CD14-positive monocyte (primary cell): ENCODE measurements around the gene VSTM2L. TPM values are rescaled to one million over a fixed set of nuclear protein-coding genes. Genes with fewer than 3 reads are reported as not detected.

Experiments
- DNase-seq, 3 donors: peaks; one replicate each; pipeline ENCODE4 v3.0.0-alpha.2; 2011 to 2022
- H2AFZ ChIP-seq: 2 replicates; pipeline ENCODE4 v1.6.0; 2012; ENCODE audit warnings: mild to moderate bottlenecking, low read depth, low read length, inconsistent platforms; ENCODE audit not compliant: insufficient read depth, poor library complexity, severe bottlenecking
- H3K27ac ChIP-seq, 2 donors: 1 replicate in 1 of 2; 2 replicates in 1 of 2; pipeline ENCODE4 v1.5.1; 2012 to 2013; ENCODE audit warnings: low read length in 2 of 2, control low read depth in 1 of 2, inconsistent platforms in 1 of 2, low read depth in 1 of 2, mild to moderate bottlenecking in 1 of 2
- H3K27me3 ChIP-seq, 2 donors: one replicate each; pipeline versions ENCODE4 v1.6.0 to v1.6.1; 2011 to 2013; ENCODE audit warnings: low read length in 2 of 2; ENCODE audit not compliant: control insufficient read depth in 2 of 2, insufficient read depth in 2 of 2
- H3K36me3 ChIP-seq, 2 donors: replicated peaks in 1 of 2; 1 replicate in 1 of 2; 2 replicates in 1 of 2; pipeline versions ENCODE4 v1.5.1 to v1.6.1; 2012 to 2013; ENCODE audit warnings: low read length in 2 of 2, control low read depth in 1 of 2, inconsistent platforms in 1 of 2, mild to moderate bottlenecking in 1 of 2; ENCODE audit not compliant: insufficient read depth in 2 of 2, control insufficient read depth in 1 of 2
- H3K4me1 ChIP-seq, 2 donors: 1 replicate in 1 of 2; 2 replicates in 1 of 2; pipeline versions ENCODE4 v1.5.1 to v1.6.1; 2012 to 2013; ENCODE audit warnings: low read length in 2 of 2, control low read depth in 1 of 2, inconsistent platforms in 1 of 2, mild to moderate bottlenecking in 1 of 2, moderate library complexity in 1 of 2; ENCODE audit not compliant: insufficient read depth in 2 of 2, control insufficient read depth in 1 of 2
- H3K4me2 ChIP-seq: replicated peaks from 2 replicates; pipeline ENCODE3; 2012; ENCODE audit warnings: low read length, moderate library complexity, mild to moderate bottlenecking; ENCODE audit not compliant: poor library complexity, severe bottlenecking; ENCODE audit errors: extremely low read depth
- H3K4me3 ChIP-seq, 3 experiments: fragments of 200-600 bp in 1 of 3; sonication (generic) in 1 of 3; replicated peaks in 1 of 3; 1 replicate in 2 of 3; 2 replicates in 1 of 3; pipeline ENCODE4 v1.5.1; 2011 to 2013; ENCODE audit warnings: low read length in 3 of 3, mild to moderate bottlenecking in 3 of 3, control low read depth in 2 of 3, low read depth in 2 of 3, inconsistent platforms in 1 of 3, moderate library complexity in 1 of 3
- H3K79me2 ChIP-seq: 2 replicates; pipeline ENCODE4 v1.6.0; 2012; ENCODE audit warnings: mild to moderate bottlenecking, control low read depth, inconsistent platforms, low read length, moderate library complexity; ENCODE audit not compliant: insufficient read depth
- H3K9ac ChIP-seq: 2 replicates; pipeline ENCODE4 v1.6.0; 2017; ENCODE audit warnings: low read length, mild to moderate bottlenecking; ENCODE audit not compliant: insufficient read depth, poor library complexity, severe bottlenecking
- H3K9me3 ChIP-seq, 2 donors: replicated peaks in 1 of 2; 1 replicate in 1 of 2; 2 replicates in 1 of 2; pipeline versions ENCODE4 v1.5.1 to v1.6.1; 2012 to 2013; ENCODE audit warnings: low read length in 2 of 2, control low read depth in 1 of 2; ENCODE audit not compliant: control insufficient read depth in 1 of 2, insufficient read depth in 1 of 2
- H4K20me1 ChIP-seq: 2 replicates; pipeline ENCODE4 v1.6.0; 2012; ENCODE audit warnings: mild to moderate bottlenecking, low read length, control low read depth, moderate library complexity; ENCODE audit not compliant: insufficient read depth
- H3K27ac Mint-ChIP-seq, 7 donors: one replicate each; pipeline ENCODE4 v1.8.0; 2020; ENCODE audit warnings: mild to moderate bottlenecking in 7 of 7, mixed read lengths in 7 of 7, moderate library complexity in 6 of 7, inconsistent platforms in 2 of 7
- H3K27me3 Mint-ChIP-seq, 3 donors: one replicate each; pipeline ENCODE4 v1.8.0; 2021 to 2022; ENCODE audit warnings: low read depth in 3 of 3, mild to moderate bottlenecking in 3 of 3, mixed read lengths in 3 of 3, moderate library complexity in 3 of 3, inconsistent platforms in 1 of 3
- H3K36me3 Mint-ChIP-seq, 2 donors: one replicate each; pipeline ENCODE4 v1.8.0; 2020; ENCODE audit warnings: mixed read lengths in 2 of 2, inconsistent platforms in 1 of 2, mild to moderate bottlenecking in 1 of 2
- H3K4me1 Mint-ChIP-seq: one replicate; pipeline ENCODE4 v1.8.0; 2020; ENCODE audit warnings: mild to moderate bottlenecking, mixed read lengths
- H3K4me3 Mint-ChIP-seq, 2 donors: one replicate each; pipeline ENCODE4 v1.8.0; 2020; ENCODE audit warnings: mild to moderate bottlenecking in 2 of 2, mixed read lengths in 2 of 2, moderate library complexity in 1 of 2
- H3K9me3 Mint-ChIP-seq, 7 donors: one replicate each; pipeline ENCODE4 v1.8.0; 2020 to 2022; ENCODE audit warnings: mixed read lengths in 7 of 7, mild to moderate bottlenecking in 6 of 7, moderate library complexity in 6 of 7, inconsistent platforms in 2 of 7
- CTCF ChIP-seq: fragments of 200-600 bp; IDR thresholded peaks from one replicate; pipeline ENCODE4 v1.8.0; 2022; ENCODE audit warnings: antibody characterized with exemption, mild to moderate bottlenecking
- WGBS: methylation state at CpG from one replicate; pipeline ENCODE4 v1.1.5; 2013; ENCODE audit warnings: missing lambda C conversion rate; ENCODE audit not compliant: insufficient coverage; 5-methylcytosine and 5-hydroxymethylcytosine counted together
- intact Hi-C, 2 donors: fragments of 100-400 bp; cut with micrococcal nuclease; formaldehyde crosslinking; loops; one replicate each; pipeline versions ENCODE4 v1.15.0 to v1.15.1; 2023
- polyA plus RNA-seq, 3 donors: library from polyadenylated mRNA; depleted of rRNA in 1 of 3; unstranded in 2 of 3; stranded (reverse) in 1 of 3; fragments of 300-500 nt in 2 of 3; fragments of >200 nt in 1 of 3; fragmentation: Illumina TruSeq in 2 of 3; gene quantifications; 1 replicate in 2 of 3; 2 replicates in 1 of 3; pipeline ENCODE4 v1.2.3, GENCODE V29; 2012 to 2021

Gene VSTM2L
- polyA plus RNA-seq, 3 donors, result not detected

DNA sequence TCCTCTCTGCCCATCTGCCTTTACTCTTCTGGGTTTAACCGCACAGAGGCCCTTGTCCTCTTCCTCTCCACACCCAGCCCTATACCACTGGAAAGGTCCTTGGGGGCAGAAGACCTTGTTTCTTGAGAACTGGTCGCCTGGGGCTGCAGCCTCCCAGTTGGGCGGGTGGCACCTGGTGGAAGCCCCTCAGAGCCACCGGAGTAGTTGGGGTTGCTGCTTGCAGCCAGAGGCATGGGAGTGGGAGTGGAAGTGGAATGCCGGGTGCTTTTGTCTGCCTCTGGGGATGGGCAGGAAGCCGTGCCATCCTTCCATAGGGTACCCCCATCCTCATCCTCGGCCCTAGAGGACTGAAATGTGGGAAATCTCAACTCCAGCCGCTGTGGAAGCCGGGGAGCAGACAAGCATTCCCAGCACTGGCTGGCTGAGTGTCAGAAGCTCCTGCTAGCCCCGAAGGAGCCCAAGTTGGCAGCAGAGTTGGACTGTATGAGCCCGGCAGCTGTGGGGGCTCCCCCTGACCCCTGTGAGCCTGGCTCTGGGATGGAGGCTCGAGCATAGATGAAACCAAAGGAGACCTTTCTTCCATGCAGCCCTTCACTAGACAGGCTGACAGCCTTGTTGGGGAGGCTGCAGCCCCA lies 1.2 kb downstream of the VSTM2L start:
- Histone ChIP-seq H3K4me3 (no peak overlapping the region), H3K9me3 (peaks cover 0 to 6% of the 10 kb centered on the region in 2 donors), H2AFZ (no peak overlapping the region), H3K79me2 (no peaks in the 10 kb centered on the region), H3K4me2 (no peak overlapping the region), H3K27me3 (peaks cover 32 to 79% of the 10 kb centered on the region in 2 donors), H3K4me1 (no peaks in the 10 kb centered on the region), H3K36me3 (no peaks in the 10 kb centered on the region), H3K27ac (no peak overlapping the region), H3K9ac (no peak overlapping the region), H4K20me1 (no peaks in the 10 kb centered on the region)
- peaks cover 3 to 9% of the 10 kb centered on the region in 2 donors for H3K36me3 Mint-ChIP-seq
- intact Hi-C loops, result no loop called here
- peaks cover 0 to 13% (median 7%) of the 10 kb centered on the region in 7 donors for H3K9me3 Mint-ChIP-seq
- H3K27ac Mint-ChIP-seq, result no peak overlapping the region
- peaks cover 3% of the 10 kb centered on the region for H3K4me1 Mint-ChIP-seq
- 80% methylated on average over 5 of the region's 12 CpGs for WGBS
- DNase-seq, result no peak
- H3K4me3 Mint-ChIP-seq, result peak overlapping the region in 1 of 2 donors; percentile 96
- no peak for TF ChIP-seq CTCF
- peaks cover 58 to 90% (median 71%) of the 10 kb centered on the region in 3 donors for H3K27me3 Mint-ChIP-seq

DNA sequence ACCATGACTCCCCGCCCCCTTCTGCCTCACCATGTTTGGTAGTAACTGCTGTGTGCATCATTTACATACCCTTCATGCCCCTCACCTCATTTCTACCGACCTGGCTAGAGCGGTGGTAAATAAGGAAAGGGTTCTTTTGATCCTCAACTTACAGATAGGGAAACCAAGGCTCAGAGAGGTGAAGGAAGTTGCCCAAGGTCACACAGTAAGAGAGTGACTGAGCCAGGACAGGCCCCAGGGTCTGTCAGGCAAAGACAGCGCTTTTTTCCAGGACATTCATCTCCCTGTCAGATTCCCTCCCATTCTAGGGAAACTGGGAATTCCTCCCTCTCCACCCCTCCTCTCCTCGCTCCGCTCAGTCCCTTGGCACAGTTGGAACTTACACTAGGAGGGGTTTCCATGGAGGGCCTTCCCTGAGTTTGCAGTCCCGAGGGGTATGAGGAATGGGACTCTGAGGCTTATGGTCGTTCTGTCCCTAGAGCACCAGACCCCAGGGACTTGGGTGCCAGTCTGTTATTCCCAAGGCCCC lies 2.0 kb downstream of the VSTM2L start:
- Histone ChIP-seq H3K4me3 (no peak overlapping the region), H4K20me1 (no peaks in the 10 kb centered on the region), H2AFZ (no peak overlapping the region), H3K4me1 (no peaks in the 10 kb centered on the region), H3K9me3 (peaks cover 0 to 6% of the 10 kb centered on the region in 2 donors), H3K36me3 (no peaks in the 10 kb centered on the region), H3K79me2 (no peaks in the 10 kb centered on the region), H3K9ac (no peak overlapping the region), H3K27ac (no peak overlapping the region), H3K4me2 (no peak overlapping the region), H3K27me3 (peaks cover 30 to 71% of the 10 kb centered on the region in 2 donors)
- intact Hi-C loops, result no loop called here
- 53% methylated on average over 2 of the region's 8 CpGs for WGBS
- H3K9me3 Mint-ChIP-seq, result peaks cover 0 to 13% (median 7%) of the 10 kb centered on the region in 7 donors
- H3K4me1 Mint-ChIP-seq, result peaks cover 3% of the 10 kb centered on the region
- H3K36me3 Mint-ChIP-seq, result peaks cover 3 to 9% of the 10 kb centered on the region in 2 donors
- H3K4me3 Mint-ChIP-seq, result peak overlapping the region in 1 of 2 donors; percentile 67
- peaks cover 53 to 93% (median 73%) of the 10 kb centered on the region in 3 donors for H3K27me3 Mint-ChIP-seq
- no peak for DNase-seq
- TF ChIP-seq CTCF, result no peak
- H3K27ac Mint-ChIP-seq, result no peak overlapping the region
